Measurements from ENCODE around the gene CHST8. TPM values are rescaled to one million over a fixed set of nuclear protein-coding genes. Genes with fewer than 3 reads are reported as not detected.
A peak's percentile ranks its signal among the peaks of the same experiment; 100 is the strongest.

The CHST8 gene
- total RNA-seq, 2 donors from 2014 or later: 1.6 to 3.8 TPM

GRCh38 chr19:33703821-33704220, 82.1 kb downstream of the CHST8 start:
- Histone ChIP-seq H3K27me3 (ENCODE audit: control insufficient read depth, insufficient read depth, low read length, poor library complexity, severe bottlenecking) (no peaks in the 10 kb centered on the region), H3K27ac (ENCODE audit: low read depth, low read length) (no peak overlapping the region), H3K36me3 (ENCODE audit: control insufficient read depth, insufficient read depth, low read length) (no peaks in the 10 kb centered on the region), H3K9ac (ENCODE audit: extremely low read depth, low read length, poor library complexity, severe bottlenecking) (no peak overlapping the region), H3K9me3 (ENCODE audit: control insufficient read depth, low read length) (no peaks in the 10 kb centered on the region), H3K4me3 (ENCODE audit: low read length) (no peak overlapping the region), H3K4me1 (ENCODE audit: control insufficient read depth, insufficient read depth, low read length) (no peaks in the 10 kb centered on the region)
- Mint-ChIP-seq H3K27me3 (ENCODE audit: insufficient read depth) (no peaks in the 10 kb centered on the region), H3K36me3 (ENCODE audit: low read depth) (no peaks in the 10 kb centered on the region), H3K4me3 (no peak overlapping the region), H3K27ac (no peak overlapping the region), H3K9me3 (no peaks in the 10 kb centered on the region), H3K4me1 (no peaks in the 10 kb centered on the region)
- no peak for DNase-seq
- TF ChIP-seq, protein P1, sequence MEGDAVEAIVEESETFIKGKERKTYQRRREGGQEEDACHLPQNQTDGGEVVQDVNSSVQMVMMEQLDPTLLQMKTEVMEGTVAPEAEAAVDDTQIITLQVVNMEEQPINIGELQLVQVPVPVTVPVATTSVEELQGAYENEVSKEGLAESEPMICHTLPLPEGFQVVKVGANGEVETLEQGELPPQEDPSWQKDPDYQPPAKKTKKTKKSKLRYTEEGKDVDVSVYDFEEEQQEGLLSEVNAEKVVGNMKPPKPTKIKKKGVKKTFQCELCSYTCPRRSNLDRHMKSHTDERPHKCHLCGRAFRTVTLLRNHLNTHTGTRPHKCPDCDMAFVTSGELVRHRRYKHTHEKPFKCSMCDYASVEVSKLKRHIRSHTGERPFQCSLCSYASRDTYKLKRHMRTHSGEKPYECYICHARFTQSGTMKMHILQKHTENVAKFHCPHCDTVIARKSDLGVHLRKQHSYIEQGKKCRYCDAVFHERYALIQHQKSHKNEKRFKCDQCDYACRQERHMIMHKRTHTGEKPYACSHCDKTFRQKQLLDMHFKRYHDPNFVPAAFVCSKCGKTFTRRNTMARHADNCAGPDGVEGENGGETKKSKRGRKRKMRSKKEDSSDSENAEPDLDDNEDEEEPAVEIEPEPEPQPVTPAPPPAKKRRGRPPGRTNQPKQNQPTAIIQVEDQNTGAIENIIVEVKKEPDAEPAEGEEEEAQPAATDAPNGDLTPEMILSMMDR (conservative IDR thresholded peaks at IDR 0.05): no peak
- WGBS, 2 experiments (ENCODE audit: insufficient coverage in 1 of 2, insufficient read length in 1 of 2): 82 to 93% methylated on average over 2 to 8 of the region's 8 CpGs

- Mint-ChIP-seq H3K27ac (no peak overlapping the region), H3K9me3 (no peaks in the 10 kb centered on the region), H3K27me3 (ENCODE audit: insufficient read depth) (no peaks in the 10 kb centered on the region), H3K4me3 (no peak overlapping the region), H3K36me3 (ENCODE audit: low read depth) (no peaks in the 10 kb centered on the region), H3K4me1 (no peaks in the 10 kb centered on the region)
- Histone ChIP-seq H3K9me3 (ENCODE audit: control insufficient read depth, low read length) (no peaks in the 10 kb centered on the region), H3K27ac (ENCODE audit: low read depth, low read length) (no peak overlapping the region), H3K27me3 (ENCODE audit: control insufficient read depth, insufficient read depth, low read length, poor library complexity, severe bottlenecking) (no peaks in the 10 kb centered on the region), H3K9ac (ENCODE audit: extremely low read depth, low read length, poor library complexity, severe bottlenecking) (no peak overlapping the region), H3K4me1 (ENCODE audit: control insufficient read depth, insufficient read depth, low read length) (no peaks in the 10 kb centered on the region), H3K36me3 (ENCODE audit: control insufficient read depth, insufficient read depth, low read length) (no peaks in the 10 kb centered on the region), H3K4me3 (ENCODE audit: low read length) (no peak overlapping the region)
- WGBS, 2 experiments (ENCODE audit: insufficient coverage in 1 of 2, insufficient read length in 1 of 2): 97% methylated on average over 2 of the region's 2 CpGs; no CpG with 5 or more reads in 1 of the 2 experiments
- TF ChIP-seq, protein P1 (conservative IDR thresholded peaks at IDR 0.05): no peak
- no peak for DNase-seq
Measured at GRCh38 chr19:33704271-33704670, 82.5 kb downstream of the CHST8 start.

DNA sequence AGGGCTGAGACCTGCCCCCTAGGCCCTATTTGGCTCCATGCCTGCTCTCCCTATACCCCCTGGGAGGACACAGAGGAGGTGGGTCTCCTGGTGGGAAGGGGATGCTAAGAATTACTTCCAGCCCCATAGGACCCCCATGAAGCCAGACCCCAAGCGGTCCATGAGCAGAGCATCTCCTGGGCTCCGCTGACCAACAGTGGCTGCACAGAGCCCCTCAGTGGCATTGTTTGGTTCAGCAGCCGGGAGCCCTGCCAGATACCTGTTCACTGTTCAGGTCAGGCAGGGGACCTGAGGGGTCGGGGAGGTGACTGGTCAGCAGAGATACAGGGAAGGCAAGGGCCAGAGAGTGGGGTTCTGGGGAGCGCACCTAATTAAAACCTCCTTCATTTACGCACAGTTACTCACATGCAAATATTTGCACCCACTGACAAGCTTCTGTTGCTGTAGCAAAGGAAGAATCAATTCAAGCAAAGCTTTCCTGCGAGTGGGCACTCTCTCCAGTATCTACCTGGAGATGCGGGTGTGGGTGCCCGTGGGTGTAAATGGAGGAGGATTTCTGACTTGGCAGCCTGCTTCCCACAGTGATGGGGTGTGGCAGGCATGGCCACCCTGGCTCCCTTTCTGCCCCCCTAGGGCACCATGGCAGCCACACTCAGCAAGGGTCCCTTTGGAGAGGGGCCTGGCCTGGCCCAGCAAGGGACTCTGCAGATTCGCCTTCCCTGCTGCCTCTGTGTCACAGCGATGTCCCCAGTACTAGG, 83.5 kb downstream of the CHST8 start:
- WGBS, 2 experiments (ENCODE audit: insufficient coverage in 1 of 2, insufficient read length in 1 of 2): 90 to 100% methylated on average over 2 to 11 of the region's 11 CpGs
- TF ChIP-seq, protein P1 (conservative IDR thresholded peaks at IDR 0.05): peak; percentile 61
- peak; percentile 62 for DNase-seq

More for the DNA sequence above, 83.5 kb downstream of the CHST8 start:
- Mint-ChIP-seq H3K27me3 (ENCODE audit: insufficient read depth) (no peaks in the 10 kb centered on the region), H3K4me1 (no peaks in the 10 kb centered on the region), H3K27ac (no peak overlapping the region), H3K9me3 (peaks cover 6% of the 10 kb centered on the region), H3K36me3 (ENCODE audit: low read depth) (no peaks in the 10 kb centered on the region), H3K4me3 (no peak overlapping the region)
- Histone ChIP-seq H3K36me3 (ENCODE audit: control insufficient read depth, insufficient read depth, low read length) (no peaks in the 10 kb centered on the region), H3K9me3 (ENCODE audit: control insufficient read depth, low read length) (no peaks in the 10 kb centered on the region), H3K9ac (ENCODE audit: extremely low read depth, low read length, poor library complexity, severe bottlenecking) (no peak overlapping the region), H3K4me3 (ENCODE audit: low read length) (no peak overlapping the region), H3K27ac (ENCODE audit: low read depth, low read length) (no peak overlapping the region), H3K27me3 (ENCODE audit: control insufficient read depth, insufficient read depth, low read length, poor library complexity, severe bottlenecking) (no peaks in the 10 kb centered on the region), H3K4me1 (ENCODE audit: control insufficient read depth, insufficient read depth, low read length) (no peaks in the 10 kb centered on the region)

All from endodermal cell (in vitro differentiated cells).